Activated naive CD8-positive, alpha-beta T cell treated with anti-CD3 and anti-CD28 coated beads, Interleukin-2, amount 50 U/mL, for 24 hours (primary cell): ENCODE data around the gene NDC1.
"Not testable (repeated sequence)": the region's sequence is repeated elsewhere in the genome, so short reads cannot be mapped to it uniquely, and the experiment has no call there.

ENCODE experiments used
- ATAC-seq: fragments of 150-1000 bp; cut with Tn5 transposase; one replicate; pipeline ENCODE4 v1.10.0; 2021
- DNase-seq: peaks from one replicate; pipeline ENCODE4 v3.0.0; 2021
- H3K27ac Mint-ChIP-seq: one replicate; pipeline ENCODE4 v1.8.0; 2021; ENCODE audit warnings: mild to moderate bottlenecking, mixed read lengths
- H3K27me3 Mint-ChIP-seq: one replicate; pipeline ENCODE4 v1.8.0; 2021; ENCODE audit warnings: mixed read lengths
- H3K36me3 Mint-ChIP-seq: one replicate; pipeline ENCODE4 v1.8.0; 2021; ENCODE audit warnings: low read depth, mixed read lengths
- H3K4me1 Mint-ChIP-seq: one replicate; pipeline ENCODE4 v1.8.0; 2021; ENCODE audit warnings: mixed read lengths
- H3K4me3 Mint-ChIP-seq: one replicate; pipeline ENCODE4 v1.8.0; 2021; ENCODE audit warnings: mild to moderate bottlenecking, moderate library complexity, mixed read lengths
- H3K9me3 Mint-ChIP-seq: one replicate; pipeline ENCODE4 v1.8.0; 2021; ENCODE audit warnings: mixed read lengths

Gene NDC1

DNA sequence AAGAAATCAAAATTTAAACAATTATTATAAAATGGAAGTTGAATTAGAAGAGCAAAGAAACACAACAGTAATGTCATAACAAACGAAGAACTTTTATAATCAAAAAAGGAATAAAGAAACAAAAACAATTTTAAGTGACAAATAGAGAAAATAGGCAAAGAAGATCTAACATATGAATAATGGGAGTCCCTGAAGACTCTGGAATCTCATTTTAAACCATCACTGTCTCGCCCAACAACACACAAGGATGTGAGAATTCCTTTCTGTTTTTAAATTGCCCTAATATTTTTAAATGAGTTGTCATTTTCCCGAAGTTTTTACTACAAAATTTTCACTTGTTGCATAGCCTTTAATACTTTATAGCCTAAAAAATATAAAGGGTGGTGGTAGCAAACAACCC lies 4.3 kb upstream of the NDC1 start:
- Mint-ChIP-seq H3K27me3 (peaks cover 6% of the 10 kb centered on the region), H3K27ac (no peak overlapping the region), H3K9me3 (peaks cover 9% of the 10 kb centered on the region), H3K4me1 (peaks cover 11% of the 10 kb centered on the region), H3K36me3 (peaks cover 3% of the 10 kb centered on the region), H3K4me3 (no peak overlapping the region)
- no peak for DNase-seq
- ATAC-seq = no peak

DNA sequence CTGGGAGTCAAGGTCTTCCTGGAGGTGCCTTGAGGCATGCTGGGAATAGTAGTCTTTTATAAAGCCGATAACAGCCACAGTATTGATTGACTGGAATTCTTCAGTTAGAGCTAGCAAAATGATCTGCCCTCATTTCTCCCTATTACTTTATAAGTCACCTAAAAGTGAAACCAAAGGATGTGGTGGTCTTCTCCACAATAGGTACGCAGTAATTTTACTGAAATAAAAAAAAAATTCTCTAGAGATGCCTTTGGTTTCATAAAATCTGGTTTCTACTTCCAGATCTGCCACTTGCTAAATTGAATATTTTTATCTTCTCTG lies 518 bp upstream of the NDC1 start:
- Mint-ChIP-seq H3K27ac (peak overlapping the region; percentile 98), H3K36me3 (peaks cover 12% of the 10 kb centered on the region), H3K4me1 (peaks cover 30% of the 10 kb centered on the region), H3K9me3 (peaks cover 9% of the 10 kb centered on the region), H3K4me3 (peak overlapping the region; percentile 100), H3K27me3 (peaks cover 4% of the 10 kb centered on the region)
- ATAC-seq = no peak
- DNase-seq = no peak

DNA sequence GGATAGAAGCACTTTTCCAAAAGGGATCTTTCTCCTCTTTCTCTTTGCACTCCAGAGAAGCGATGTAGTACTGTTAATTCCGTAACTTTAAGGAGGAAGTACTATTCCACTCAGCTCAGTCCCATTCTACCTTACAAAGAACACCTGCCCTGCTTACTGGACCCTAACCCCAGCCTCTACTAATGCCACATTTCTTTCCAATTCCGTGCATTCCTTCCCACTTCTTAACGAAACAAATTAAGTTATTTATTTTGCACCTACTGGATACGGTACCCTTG lies 511 bp downstream of the NDC1 start:
- Mint-ChIP-seq H3K4me3 (peak overlapping the region; percentile 100), H3K27me3 (peaks cover 2% of the 10 kb centered on the region), H3K9me3 (peaks cover 8% of the 10 kb centered on the region), H3K4me1 (peaks cover 30% of the 10 kb centered on the region), H3K27ac (peak overlapping the region; percentile 98), H3K36me3 (peaks cover 14% of the 10 kb centered on the region)
- DNase-seq (no peak), ATAC-seq (no peak)

- no peaks in the 10 kb centered on the region for H3K27me3 Mint-ChIP-seq
- H3K9me3 Mint-ChIP-seq = no peaks in the 10 kb centered on the region
- H3K27ac Mint-ChIP-seq = no peak overlapping the region
- DNase-seq (no peak), ATAC-seq (no peak)
- peaks cover 30% of the 10 kb centered on the region for H3K4me1 Mint-ChIP-seq
- H3K36me3 Mint-ChIP-seq = peaks cover 17% of the 10 kb centered on the region
- no peak overlapping the region for H3K4me3 Mint-ChIP-seq
Observed at GRCh38 chr1:53835491-53835890, 2.6 kb downstream of the NDC1 start.

DNA sequence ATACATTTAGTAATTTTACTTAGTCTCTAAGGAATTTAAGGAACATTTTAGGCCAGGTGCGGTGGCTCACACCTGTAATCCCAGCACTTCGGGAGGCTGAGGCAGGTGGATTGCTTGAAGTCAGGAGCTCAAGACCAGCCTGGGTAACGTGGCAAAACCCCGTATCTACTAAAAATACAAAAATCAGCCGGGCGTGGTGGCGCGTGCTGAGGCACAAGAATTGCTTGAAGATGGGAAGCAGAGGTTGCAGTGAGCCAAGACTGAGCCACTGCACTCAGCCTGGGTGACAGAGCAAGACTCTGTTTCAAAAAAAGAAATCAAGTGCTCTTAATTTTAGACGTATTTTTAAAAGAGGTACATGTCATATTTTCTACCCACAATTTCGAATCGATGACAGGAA lies 3.3 kb downstream of the NDC1 start:
- H3K9me3 Mint-ChIP-seq = no peaks in the 10 kb centered on the region
- no peaks in the 10 kb centered on the region for H3K27me3 Mint-ChIP-seq
- no peak overlapping the region for H3K4me3 Mint-ChIP-seq
- no peak overlapping the region for H3K27ac Mint-ChIP-seq
- DNase-seq = no peak
- peaks cover 30% of the 10 kb centered on the region for H3K4me1 Mint-ChIP-seq
- no peak for ATAC-seq
- H3K36me3 Mint-ChIP-seq = peaks cover 17% of the 10 kb centered on the region

DNA sequence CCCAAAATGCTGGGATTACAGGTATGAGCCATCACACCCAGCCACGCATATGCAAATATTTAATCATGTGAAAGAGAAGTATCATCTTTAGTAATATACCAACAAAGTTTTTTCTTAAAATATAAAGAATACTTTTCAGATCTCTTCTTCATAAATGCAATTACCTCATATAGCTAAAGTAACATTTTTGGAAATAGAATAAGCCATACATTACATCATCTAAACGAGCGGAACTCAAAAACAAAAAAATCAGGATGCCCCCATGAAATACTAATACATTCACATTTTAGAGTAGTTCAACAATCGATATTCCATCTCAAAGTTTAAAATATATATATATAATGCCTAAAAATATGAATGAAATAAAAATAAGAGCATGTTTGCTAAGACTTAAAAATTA lies 4.7 kb downstream of the NDC1 start:
- H3K4me1 Mint-ChIP-seq = peaks cover 24% of the 10 kb centered on the region
- peaks cover 27% of the 10 kb centered on the region for H3K36me3 Mint-ChIP-seq
- H3K4me3 Mint-ChIP-seq = no peak overlapping the region
- ATAC-seq (no peak), DNase-seq (no peak)
- H3K9me3 Mint-ChIP-seq = no peaks in the 10 kb centered on the region
- no peaks in the 10 kb centered on the region for H3K27me3 Mint-ChIP-seq
- no peak overlapping the region for H3K27ac Mint-ChIP-seq

- DNase-seq (no peak), ATAC-seq (no peak)
- no peak overlapping the region for H3K4me3 Mint-ChIP-seq
- no peaks in the 10 kb centered on the region for H3K4me1 Mint-ChIP-seq
- H3K27me3 Mint-ChIP-seq = no peaks in the 10 kb centered on the region
- no peaks in the 10 kb centered on the region for H3K9me3 Mint-ChIP-seq
- peaks cover 38% of the 10 kb centered on the region for H3K36me3 Mint-ChIP-seq
- H3K27ac Mint-ChIP-seq = no peak overlapping the region
Observed at GRCh38 chr1:53826367-53826766, 11.7 kb downstream of the NDC1 start.

GRCh38 chr1:53825306-53825705 lies 12.8 kb downstream of the NDC1 start:
- Mint-ChIP-seq H3K4me1 (no peaks in the 10 kb centered on the region), H3K27me3 (no peaks in the 10 kb centered on the region), H3K36me3 (peaks cover 39% of the 10 kb centered on the region), H3K4me3 (no peak overlapping the region), H3K9me3 (no peaks in the 10 kb centered on the region), H3K27ac (no peak overlapping the region)
- DNase-seq = no peak
- no peak for ATAC-seq

DNA sequence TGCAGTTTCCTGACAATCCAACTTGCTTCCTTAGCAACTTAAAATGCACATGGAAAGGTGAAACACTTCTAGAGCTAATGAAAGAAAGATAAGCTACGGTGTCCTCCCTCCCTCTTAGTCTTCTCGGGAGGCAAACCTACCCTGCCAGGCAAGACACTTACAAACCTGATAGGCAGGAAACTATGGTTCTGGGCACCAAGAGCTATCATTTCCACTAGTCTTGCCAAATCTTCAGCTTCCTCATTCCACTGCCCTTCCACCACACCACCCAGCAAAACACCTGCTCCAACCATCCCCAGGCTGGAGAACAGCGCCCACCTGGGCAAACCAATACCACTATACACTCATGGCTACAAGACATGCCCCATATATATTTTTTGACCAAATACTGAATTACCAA lies 15.2 kb downstream of the NDC1 start:
- Mint-ChIP-seq H3K4me3 (no peak overlapping the region), H3K4me1 (no peaks in the 10 kb centered on the region), H3K36me3 (peaks cover 47% of the 10 kb centered on the region), H3K27me3 (no peaks in the 10 kb centered on the region), H3K9me3 (no peaks in the 10 kb centered on the region), H3K27ac (no peak overlapping the region)
- DNase-seq (no peak), ATAC-seq (no peak)

GRCh38 chr1:53821380-53821779 lies 16.7 kb downstream of the NDC1 start:
- Mint-ChIP-seq H3K27me3 (no peaks in the 10 kb centered on the region), H3K36me3 (peaks cover 52% of the 10 kb centered on the region)
- ATAC-seq = no peak

DNA sequence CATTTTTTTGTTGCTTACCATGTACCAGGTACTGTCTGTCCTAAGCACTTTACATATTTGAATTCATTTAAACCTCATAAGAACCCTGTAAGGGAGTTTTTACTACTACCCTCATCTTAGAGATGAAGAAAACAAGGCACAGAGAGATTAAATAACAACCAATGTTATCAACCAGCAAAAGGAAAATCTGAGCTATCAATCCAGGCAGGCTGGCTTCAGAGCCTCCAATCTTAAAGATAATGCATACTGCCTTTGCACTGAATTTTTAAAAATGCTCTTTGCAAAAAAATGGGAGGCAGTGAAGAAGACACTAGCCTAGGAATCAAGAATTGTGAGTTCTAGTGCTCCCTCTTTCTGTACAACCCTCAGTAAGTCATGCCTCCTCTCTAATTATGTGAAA lies 18.7 kb downstream of the NDC1 start:
- Mint-ChIP-seq H3K4me1 (no peaks in the 10 kb centered on the region), H3K27ac (no peak overlapping the region), H3K9me3 (no peaks in the 10 kb centered on the region), H3K27me3 (no peaks in the 10 kb centered on the region), H3K4me3 (no peak overlapping the region), H3K36me3 (peaks cover 61% of the 10 kb centered on the region)
- ATAC-seq = no peak
- DNase-seq = no peak

More at GRCh38 chr1:53821380-53821779, 16.7 kb downstream of the NDC1 start:
- no peaks in the 10 kb centered on the region for H3K9me3 Mint-ChIP-seq
- H3K27ac Mint-ChIP-seq = no peak overlapping the region
- no peak for DNase-seq
- no peaks in the 10 kb centered on the region for H3K4me1 Mint-ChIP-seq
- H3K4me3 Mint-ChIP-seq = no peak overlapping the region

DNA sequence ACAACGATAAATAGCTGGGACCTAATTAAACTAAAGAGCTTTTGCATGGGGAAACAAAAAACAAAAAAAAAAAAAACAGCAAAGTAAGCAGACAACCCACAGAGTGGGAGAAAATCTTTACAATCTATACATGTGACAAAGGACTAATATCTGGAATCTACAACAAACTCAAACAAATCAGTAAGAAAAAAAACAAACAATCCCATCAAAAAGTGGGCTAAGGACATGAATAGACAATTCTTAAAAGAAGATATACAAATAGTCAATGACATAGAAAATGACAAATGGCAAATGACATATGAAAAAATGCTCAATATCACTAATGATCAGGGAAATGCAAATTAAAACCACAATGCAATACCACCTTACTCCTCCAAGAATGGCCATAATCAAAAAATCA lies 21.5 kb downstream of the NDC1 start:
- not testable (repeated sequence) for H3K27ac Mint-ChIP-seq, H3K27me3 Mint-ChIP-seq, H3K4me1 Mint-ChIP-seq, H3K9me3 Mint-ChIP-seq, ATAC-seq, H3K4me3 Mint-ChIP-seq, DNase-seq
- peaks cover 75% of the 10 kb centered on the region for H3K36me3 Mint-ChIP-seq

DNA sequence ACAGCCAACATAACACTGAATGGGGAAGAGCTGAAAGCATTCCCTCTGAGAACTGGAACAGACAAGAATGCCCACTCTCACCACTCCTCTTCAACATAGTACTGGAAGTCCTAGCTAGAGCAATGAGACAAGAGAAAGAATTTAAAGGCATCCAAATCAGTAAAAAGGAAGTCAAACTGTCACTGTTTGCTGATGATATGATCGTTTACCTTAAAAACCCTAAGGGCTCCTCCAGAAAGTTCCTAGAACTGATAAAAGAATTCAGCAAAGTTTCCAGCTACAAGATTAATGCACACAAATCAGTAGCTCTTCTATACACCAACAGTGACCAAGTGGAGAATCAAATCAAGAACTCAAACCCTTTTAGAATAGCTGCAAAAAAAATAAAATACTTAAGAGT lies 22.6 kb downstream of the NDC1 start:
- not testable (repeated sequence) for H3K27ac Mint-ChIP-seq, ATAC-seq, H3K27me3 Mint-ChIP-seq, H3K4me3 Mint-ChIP-seq, H3K9me3 Mint-ChIP-seq, H3K4me1 Mint-ChIP-seq, DNase-seq
- peaks cover 83% of the 10 kb centered on the region for H3K36me3 Mint-ChIP-seq

GRCh38 chr1:53811414-53811851 lies 26.7 kb downstream of the NDC1 start:
- ATAC-seq (no peak), DNase-seq (peak; percentile 19)
- no peaks in the 10 kb centered on the region for H3K27me3 Mint-ChIP-seq
- H3K36me3 Mint-ChIP-seq = peaks cover 71% of the 10 kb centered on the region
- H3K27ac Mint-ChIP-seq = no peak overlapping the region
- no peaks in the 10 kb centered on the region for H3K9me3 Mint-ChIP-seq
- no peaks in the 10 kb centered on the region for H3K4me1 Mint-ChIP-seq
- H3K4me3 Mint-ChIP-seq = no peak overlapping the region

GRCh38 chr1:53810497-53810896 lies 27.6 kb downstream of the NDC1 start:
- Mint-ChIP-seq H3K36me3 (peaks cover 67% of the 10 kb centered on the region), H3K27me3 (no peaks in the 10 kb centered on the region), H3K4me3 (no peak overlapping the region), H3K4me1 (no peaks in the 10 kb centered on the region), H3K9me3 (no peaks in the 10 kb centered on the region), H3K27ac (no peak overlapping the region)
- no peak for DNase-seq
- ATAC-seq = no peak

DNA sequence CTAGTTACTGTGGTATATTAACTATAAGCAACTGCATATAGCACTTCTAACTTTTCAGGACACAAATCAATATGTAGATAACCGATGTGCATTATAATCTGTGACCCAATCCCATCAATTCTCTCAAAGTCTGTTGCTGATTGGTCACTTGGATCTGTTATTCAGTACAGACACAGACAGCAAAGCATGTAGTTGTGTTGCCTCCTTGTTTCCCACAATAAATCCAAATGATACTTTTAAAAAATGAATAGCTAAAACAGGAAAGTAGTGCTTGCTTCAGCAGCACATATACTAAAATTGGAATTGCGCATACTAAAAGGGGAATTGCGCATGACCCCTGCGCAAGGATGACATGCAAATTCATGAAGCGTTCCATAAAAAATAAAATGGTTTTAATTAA lies 28.1 kb downstream of the NDC1 start:
- Mint-ChIP-seq H3K9me3 (no peaks in the 10 kb centered on the region), H3K36me3 (peaks cover 66% of the 10 kb centered on the region), H3K4me1 (no peaks in the 10 kb centered on the region), H3K4me3 (no peak overlapping the region), H3K27ac (no peak overlapping the region), H3K27me3 (no peaks in the 10 kb centered on the region)
- ATAC-seq (no peak), DNase-seq (no peak)
